ENCODE measurements around the gene PLCB1.

DNA sequence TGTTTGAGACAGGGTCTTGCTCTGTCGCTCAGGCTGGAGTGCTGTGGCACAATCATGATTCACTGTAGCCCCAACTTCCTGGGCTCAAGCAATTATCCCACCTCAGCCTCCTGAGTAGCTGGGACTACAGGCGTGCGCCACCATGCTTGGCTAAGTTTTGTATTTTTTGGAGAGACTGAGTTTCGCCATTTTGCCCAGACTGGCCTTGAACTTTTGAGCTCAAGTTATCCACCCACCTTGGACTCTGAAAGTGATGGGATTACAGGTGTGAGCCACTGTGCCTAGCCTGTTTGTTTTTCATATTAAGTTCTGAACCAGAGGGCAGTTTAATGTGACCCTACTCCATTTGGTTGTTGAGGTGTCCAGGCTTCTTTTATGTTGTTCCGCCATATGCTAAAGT, 194.8 kb downstream of the PLCB1 start:
- TF ChIP-seq, protein P1, sequence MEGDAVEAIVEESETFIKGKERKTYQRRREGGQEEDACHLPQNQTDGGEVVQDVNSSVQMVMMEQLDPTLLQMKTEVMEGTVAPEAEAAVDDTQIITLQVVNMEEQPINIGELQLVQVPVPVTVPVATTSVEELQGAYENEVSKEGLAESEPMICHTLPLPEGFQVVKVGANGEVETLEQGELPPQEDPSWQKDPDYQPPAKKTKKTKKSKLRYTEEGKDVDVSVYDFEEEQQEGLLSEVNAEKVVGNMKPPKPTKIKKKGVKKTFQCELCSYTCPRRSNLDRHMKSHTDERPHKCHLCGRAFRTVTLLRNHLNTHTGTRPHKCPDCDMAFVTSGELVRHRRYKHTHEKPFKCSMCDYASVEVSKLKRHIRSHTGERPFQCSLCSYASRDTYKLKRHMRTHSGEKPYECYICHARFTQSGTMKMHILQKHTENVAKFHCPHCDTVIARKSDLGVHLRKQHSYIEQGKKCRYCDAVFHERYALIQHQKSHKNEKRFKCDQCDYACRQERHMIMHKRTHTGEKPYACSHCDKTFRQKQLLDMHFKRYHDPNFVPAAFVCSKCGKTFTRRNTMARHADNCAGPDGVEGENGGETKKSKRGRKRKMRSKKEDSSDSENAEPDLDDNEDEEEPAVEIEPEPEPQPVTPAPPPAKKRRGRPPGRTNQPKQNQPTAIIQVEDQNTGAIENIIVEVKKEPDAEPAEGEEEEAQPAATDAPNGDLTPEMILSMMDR (IDR thresholded peaks at IDR 0.05; ENCODE audit: borderline replicate concordance, extremely low read depth, low read length, poor library complexity, severe bottlenecking): no peak
- no peak for TF ChIP-seq EZH2 (IDR thresholded peaks at IDR 0.05; ENCODE audit: borderline replicate concordance, low read depth, low read length, severe bottlenecking)
